Activated CD4-positive, alpha-beta T cell treated with anti-CD3 and anti-CD28 coated beads, Interleukin-2, Interleukin-4, amounts not matched to agents 100 ng/mL and 50 ng/mL, durations not matched to agents 16 hours and 8 hours (primary cell): ENCODE results near the gene TMC1.
A peak's percentile ranks its signal among the peaks of the same experiment; 100 is the strongest.
"Not testable (repeated sequence)": the region's sequence is repeated elsewhere in the genome, so short reads cannot be mapped to it uniquely, and the experiment has no call there.

Source experiments
- DNase-seq: peaks from one replicate; pipeline ENCODE4 v3.0.0-alpha.2; 2020; ENCODE audit warnings: low spot score

The TMC1 gene

GRCh38 chr9:72826996-72827949, 305.9 kb downstream of the TMC1 start:
- no peak for DNase-seq

- DNase-seq, result no peak
These were observed 306.7 kb downstream of the TMC1 start for GRCh38 chr9:72827950-72828731.

DNA sequence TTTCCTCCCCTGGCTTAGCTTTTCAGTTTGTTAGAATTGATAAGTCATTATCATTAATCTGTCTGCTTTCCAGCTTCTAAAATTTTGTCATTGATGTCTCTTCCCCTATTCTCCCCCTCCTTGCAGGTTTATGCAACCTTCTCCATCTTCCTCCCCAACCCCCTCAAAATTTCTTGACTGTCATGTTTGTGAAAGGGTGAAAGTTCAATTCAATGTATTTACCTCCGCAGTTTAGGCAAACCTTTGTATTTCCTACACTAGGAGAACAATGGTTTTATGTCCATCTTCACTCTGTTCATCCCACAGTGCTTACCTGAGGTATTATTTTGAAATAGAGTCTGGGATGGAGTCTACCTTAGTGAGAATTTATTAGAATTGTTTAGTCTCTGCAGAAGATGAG, 313.6 kb downstream of the TMC1 start:
- DNase-seq, result no peak

- no peak for DNase-seq
These were observed 315.4 kb downstream of the TMC1 start for GRCh38 chr9:72836790-72837189.

DNA sequence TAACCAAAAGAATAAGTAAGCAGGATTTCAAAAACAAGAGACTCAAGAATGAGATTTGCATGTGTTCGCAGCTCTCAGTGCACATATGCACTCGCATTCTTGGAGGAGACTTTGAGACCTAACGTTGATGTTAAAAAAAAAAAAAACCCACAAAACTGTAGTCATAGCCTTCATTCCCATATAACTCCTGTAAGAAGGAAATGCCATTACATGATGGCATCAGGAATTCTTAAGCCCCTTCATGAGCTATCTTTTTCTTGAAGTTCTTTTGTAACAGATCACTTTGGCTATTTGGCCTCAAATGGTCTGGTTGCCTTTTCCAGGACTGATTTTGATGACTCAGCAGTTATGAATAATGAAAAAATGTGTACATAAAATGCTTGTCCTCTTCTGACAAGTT, 317.7 kb downstream of the TMC1 start:
- no peak for DNase-seq

- DNase-seq, result no peak
These were observed 322.4 kb downstream of the TMC1 start for GRCh38 chr9:72843520-72844439.

- no peak for DNase-seq
These were observed 323.0 kb downstream of the TMC1 start for GRCh38 chr9:72844440-72844768.

- DNase-seq, result not testable (repeated sequence)
These were observed 323.6 kb downstream of the TMC1 start for GRCh38 chr9:72845052-72845451.

DNA sequence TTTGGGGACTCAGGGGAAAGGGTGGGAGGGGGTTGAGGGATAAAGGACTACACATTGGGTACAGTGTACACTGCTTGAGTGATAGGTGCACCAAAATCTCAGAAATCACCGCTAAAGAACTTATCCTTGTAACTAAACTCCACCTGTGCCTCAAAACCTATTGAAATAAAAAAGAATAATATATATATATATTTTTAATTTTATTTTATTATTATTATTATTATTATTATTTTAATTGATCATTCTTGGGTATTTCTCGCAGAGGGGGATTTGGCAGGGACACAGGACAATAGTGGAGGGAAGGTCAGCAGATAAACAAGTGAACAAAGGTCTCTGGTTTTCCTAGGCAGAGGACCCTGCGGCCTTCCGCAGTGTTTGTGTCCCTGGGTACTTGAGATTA, 328.8 kb downstream of the TMC1 start:
- not testable (repeated sequence) for DNase-seq

GRCh38 chr9:72855321-72855720, 333.9 kb downstream of the TMC1 start:
- no peak for DNase-seq

DNA sequence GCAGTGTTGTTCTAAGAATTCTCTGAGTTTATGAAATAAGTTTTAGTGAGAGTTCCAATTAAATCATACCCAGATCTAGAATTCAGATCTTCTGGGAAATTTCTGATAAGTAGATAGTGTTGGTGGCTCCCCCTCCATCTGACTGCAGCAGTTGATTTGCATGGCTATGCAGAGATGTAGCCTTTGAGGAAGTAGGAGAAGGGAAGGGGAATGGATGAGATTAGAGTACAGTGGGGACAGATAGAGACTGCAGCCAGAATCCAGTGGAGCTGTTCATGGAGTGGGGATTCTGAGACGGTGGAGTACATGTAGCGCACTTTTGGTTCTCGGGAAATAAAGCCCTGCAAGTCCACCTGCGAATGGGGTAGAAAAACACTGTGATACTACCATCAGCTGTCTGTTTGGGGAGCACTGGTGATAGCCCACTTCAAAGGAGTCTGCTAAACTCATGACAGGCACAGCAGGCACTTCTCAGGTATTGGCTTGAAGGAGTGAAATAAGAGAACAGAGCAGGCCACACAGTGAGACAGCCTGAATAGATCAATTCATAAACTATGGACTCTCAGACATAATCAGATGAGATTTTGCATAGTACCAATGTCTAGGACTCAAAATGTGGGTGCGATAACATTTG, 334.6 kb downstream of the TMC1 start:
- no peak for DNase-seq

- DNase-seq, result peak; percentile 39
These were observed 335.7 kb downstream of the TMC1 start for GRCh38 chr9:72856972-72857623.

DNA sequence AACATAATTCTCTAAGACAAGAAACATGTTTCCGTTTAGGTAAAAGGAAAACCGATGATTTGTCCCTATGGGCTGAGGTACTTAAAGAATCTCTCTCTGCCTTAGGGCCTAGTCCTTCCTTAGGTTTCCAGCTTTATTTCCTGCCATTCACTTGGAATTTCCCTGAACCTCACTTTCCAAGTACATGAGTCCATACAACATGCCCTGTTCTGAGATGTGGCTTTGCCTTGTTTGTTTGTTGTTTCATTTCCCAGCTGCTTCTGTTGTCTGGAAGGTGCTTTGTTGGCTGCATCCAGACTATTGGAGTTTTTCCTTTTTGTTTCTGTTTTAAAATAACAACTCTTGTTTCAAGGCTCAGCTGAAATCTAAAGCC, 336.2 kb downstream of the TMC1 start:
- no peak for DNase-seq

DNA sequence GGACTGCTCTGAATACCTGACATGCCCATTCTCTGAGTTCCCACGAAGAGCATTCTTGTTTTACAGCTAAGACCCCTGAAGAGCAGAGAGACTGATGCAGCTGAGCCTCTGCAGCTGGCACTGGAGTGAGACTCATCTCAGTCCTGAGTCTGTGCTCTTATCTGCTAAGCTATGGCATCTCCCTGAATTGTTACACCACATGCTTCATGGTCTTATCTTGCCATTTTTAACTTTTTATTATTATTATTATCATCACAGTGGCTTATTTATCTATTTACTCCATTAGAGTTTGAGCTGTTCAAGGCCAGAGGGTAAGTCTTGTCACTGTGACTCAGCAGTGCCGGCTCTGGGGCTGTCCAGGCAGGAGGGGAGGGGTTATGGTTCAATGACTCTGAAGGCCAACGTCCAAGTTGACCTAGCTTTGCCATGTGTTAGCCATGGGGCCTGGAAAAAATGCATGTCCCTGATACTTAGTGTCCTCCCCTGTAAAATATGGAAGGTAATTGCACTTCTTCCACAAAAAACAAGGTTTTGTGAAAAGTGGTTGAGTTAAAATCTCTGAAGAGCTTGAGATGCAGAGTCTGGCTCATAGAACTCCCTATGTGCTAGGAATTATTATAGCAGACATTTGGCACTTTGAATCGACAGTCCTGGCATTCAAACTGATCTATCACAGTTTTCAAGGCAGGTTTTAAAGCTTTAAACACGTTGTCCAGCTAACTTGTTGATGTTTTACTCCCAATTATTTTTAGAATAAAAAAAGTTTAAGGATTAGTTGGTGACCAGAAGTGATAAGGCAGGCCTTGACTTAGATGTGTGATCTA, 336.9 kb downstream of the TMC1 start:
- DNase-seq, result no peak

DNA sequence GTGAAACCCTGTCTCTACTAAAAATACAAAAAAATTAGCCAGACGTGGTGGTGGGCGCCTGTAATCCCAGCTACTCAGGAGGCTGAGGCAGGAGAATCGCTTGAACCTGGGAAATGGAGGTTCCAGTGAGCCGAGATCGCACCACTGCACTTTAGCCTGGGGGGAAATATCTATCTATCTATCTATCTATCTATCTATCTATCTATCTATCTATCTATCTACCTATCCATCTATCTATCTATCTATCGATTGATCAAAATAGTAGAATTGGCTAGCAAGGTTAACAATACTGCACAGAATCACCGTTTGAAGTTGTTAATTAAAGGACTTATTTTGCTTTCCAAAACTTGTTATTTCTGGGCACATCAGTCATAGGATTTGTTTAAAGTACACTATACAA, 341.4 kb downstream of the TMC1 start:
- not testable (repeated sequence) for DNase-seq

- DNase-seq, result no peak
These were observed 342.2 kb downstream of the TMC1 start for GRCh38 chr9:72863456-72864094.

DNA sequence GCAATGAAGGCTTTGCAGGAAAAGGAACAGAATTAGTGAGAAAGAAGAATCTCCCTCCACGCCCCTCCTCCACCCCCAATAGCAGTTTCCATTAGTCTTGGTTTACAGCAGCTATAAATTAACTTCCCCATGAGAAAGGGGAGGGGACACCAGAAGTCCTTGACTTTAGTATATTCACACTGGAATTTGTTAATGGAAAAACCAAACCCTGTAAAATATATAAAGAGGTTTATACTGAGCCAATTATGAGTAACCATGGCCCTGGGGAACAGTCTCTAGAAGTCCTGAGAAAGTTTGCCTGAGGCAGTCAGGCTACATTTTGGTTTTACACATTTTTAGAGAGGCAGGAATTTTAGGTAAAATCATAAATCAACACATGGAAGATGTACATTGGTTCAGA, 342.9 kb downstream of the TMC1 start:
- no peak for DNase-seq

- DNase-seq, result no peak
These were observed 350.3 kb downstream of the TMC1 start for GRCh38 chr9:72871685-72872084.

DNA sequence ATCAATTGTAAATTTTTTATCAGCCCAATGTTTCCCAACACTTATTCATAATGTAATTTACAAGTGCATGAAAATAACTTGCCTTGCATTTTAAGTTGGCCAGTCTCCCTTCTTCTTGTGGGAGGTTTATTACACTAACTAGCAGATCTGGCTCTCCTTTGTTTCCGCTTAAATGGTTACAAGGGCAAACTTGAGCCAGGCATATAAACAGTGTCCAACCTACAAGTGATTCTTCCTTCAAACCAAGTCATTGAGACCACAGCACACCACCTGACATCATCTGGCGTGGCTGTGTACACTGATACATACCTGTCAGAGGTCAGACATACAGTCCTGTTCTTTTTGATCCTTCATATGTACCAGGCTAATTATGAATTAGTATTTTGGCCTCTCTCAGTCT, 351.3 kb downstream of the TMC1 start:
- DNase-seq, result no peak

DNA sequence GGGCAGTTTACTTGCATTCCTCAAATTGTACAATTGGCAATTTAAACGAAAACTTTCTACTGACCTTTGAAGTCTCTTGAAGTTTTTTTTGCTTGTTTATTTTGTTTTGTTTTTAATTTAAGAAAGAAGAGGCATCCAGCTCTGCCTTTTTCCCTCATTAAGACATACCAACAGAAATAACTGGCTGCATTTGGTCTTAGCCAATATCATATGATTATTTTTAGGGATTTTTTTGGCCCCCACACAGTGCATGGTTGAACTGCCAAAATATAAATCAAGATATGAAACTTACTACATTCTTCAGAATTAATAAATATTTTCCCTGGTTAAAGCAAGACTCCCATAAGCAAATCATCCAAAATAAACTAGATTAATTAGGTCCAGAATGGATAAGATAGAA, 352.0 kb downstream of the TMC1 start:
- DNase-seq, result no peak
